Breast epithelium (tissue), 3 donors: Measurements from ENCODE around the gene CEP250.

Experiments used
- POLR2A ChIP-seq: fragments of 450-650 bp; IDR thresholded peaks from one replicate; pipeline ENCODE4 v1.6.1; 2016; ENCODE audit warnings: antibody characterized with exemption, mild to moderate bottlenecking, moderate library complexity
- TF ChIP-seq, protein P1 (sequence below), 3 donors: fragments of 450-650 bp; IDR thresholded peaks; one replicate each; pipeline ENCODE4 v1.5.1; 2016 to 2017; ENCODE audit warnings: antibody characterized with exemption in 3 of 3, mild to moderate bottlenecking in 3 of 3, moderate library complexity in 3 of 3

DNA sequence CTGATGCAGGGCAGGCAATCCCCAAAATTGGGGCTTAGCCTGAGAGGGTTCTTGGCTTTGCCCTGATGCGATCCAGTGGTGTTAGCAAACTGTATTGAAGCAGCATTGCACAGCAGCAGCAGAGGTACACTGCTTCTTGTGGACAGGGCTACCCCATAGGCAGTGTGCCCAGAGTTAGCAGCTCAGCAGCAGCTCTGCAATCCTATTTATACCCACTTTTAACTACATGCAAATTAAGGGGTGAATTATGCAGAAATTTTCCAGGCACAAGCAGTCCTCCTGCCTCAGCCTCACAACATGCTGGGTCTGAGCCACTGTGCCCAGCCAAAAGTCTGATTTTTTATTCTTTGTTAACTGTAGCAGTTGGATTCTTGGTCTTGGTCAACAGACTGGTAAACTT, 70.2 kb downstream of the CEP250 start:
- TF ChIP-seq POLR2A = no peak
- TF ChIP-seq, protein P1, sequence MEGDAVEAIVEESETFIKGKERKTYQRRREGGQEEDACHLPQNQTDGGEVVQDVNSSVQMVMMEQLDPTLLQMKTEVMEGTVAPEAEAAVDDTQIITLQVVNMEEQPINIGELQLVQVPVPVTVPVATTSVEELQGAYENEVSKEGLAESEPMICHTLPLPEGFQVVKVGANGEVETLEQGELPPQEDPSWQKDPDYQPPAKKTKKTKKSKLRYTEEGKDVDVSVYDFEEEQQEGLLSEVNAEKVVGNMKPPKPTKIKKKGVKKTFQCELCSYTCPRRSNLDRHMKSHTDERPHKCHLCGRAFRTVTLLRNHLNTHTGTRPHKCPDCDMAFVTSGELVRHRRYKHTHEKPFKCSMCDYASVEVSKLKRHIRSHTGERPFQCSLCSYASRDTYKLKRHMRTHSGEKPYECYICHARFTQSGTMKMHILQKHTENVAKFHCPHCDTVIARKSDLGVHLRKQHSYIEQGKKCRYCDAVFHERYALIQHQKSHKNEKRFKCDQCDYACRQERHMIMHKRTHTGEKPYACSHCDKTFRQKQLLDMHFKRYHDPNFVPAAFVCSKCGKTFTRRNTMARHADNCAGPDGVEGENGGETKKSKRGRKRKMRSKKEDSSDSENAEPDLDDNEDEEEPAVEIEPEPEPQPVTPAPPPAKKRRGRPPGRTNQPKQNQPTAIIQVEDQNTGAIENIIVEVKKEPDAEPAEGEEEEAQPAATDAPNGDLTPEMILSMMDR (IDR thresholded peaks at IDR 0.05) = no peak
